Liver (tissue), 3 donors: ENCODE results near the gene SOD1.
A peak's percentile ranks its signal among the peaks of the same experiment; 100 is the strongest.

ENCODE experiments used
- GABPA ChIP-seq, 2 donors: IDR thresholded peaks in 1 of 2; conservative IDR thresholded peaks in 1 of 2; 2 replicates each; pipeline ENCODE4 v1.6.1; 2016; ENCODE audit warnings: antibody characterized with exemption in 2 of 2, mild to moderate bottlenecking in 1 of 2, moderate library complexity in 1 of 2
- RAD21 ChIP-seq, 2 donors: IDR thresholded peaks; 2 replicates each; pipeline ENCODE4 v1.6.1; 2016; ENCODE audit warnings: antibody characterized with exemption in 2 of 2, mild to moderate bottlenecking in 2 of 2
- TF ChIP-seq, protein P1 (sequence below): fragments of 150-350 bp; IDR thresholded peaks from 2 replicates; pipeline ENCODE4 v1.5.1; 2017; ENCODE audit warnings: improper control_type of control experiment, low read depth, low read length; ENCODE audit not compliant: missing input control
- donor health status: healthy.
- donor health status: healthy.

DNA sequence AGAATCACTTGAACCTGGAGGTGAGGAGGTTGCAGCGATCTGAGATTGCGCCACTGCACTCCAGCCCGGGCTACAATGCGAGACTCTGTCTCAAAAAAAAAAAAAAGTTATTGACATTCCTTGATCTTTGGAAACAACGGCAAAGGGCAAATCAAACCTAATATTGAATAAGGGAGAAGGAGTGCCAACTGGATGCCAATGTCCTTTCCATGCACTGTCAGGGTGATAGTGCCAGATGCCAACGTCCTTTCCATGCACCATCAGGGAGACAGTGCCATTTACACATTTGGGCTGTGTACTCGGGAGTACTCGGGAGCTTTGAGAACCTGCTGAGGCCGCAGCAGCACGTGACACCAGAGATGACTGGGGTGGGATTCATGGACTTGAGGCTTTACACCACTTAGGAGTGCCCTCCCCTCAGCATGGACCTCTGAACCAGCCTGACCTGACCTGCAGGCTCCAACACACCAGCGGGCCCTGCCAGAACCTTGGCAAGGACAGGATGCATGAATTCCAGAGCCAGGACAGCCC lies 34.5 kb upstream of the SOD1 start:
- peak; percentile 34 to 38 for TF ChIP-seq RAD21 (IDR thresholded peaks at IDR 0.05)
- TF ChIP-seq, protein P1, sequence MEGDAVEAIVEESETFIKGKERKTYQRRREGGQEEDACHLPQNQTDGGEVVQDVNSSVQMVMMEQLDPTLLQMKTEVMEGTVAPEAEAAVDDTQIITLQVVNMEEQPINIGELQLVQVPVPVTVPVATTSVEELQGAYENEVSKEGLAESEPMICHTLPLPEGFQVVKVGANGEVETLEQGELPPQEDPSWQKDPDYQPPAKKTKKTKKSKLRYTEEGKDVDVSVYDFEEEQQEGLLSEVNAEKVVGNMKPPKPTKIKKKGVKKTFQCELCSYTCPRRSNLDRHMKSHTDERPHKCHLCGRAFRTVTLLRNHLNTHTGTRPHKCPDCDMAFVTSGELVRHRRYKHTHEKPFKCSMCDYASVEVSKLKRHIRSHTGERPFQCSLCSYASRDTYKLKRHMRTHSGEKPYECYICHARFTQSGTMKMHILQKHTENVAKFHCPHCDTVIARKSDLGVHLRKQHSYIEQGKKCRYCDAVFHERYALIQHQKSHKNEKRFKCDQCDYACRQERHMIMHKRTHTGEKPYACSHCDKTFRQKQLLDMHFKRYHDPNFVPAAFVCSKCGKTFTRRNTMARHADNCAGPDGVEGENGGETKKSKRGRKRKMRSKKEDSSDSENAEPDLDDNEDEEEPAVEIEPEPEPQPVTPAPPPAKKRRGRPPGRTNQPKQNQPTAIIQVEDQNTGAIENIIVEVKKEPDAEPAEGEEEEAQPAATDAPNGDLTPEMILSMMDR: no peak
- TF ChIP-seq GABPA (IDR thresholded peaks at IDR 0.05 in 1 of 2, conservative IDR thresholded peaks at IDR 0.05 in 1 of 2): peak in 1 of 2 donors; percentile 28
